Endothelial cell of umbilical vein (primary cell): ENCODE results near the gene PSMB9.

Experiments used
- CTCF ChIP-seq, 2 donors: IDR thresholded peaks; 1 replicate in 1 of 2; 2 replicates in 1 of 2; pipeline ENCODE4 v1.5.1; 2011; ENCODE audit warnings: low read length in 2 of 2, mild to moderate bottlenecking in 2 of 2, moderate library complexity in 2 of 2, control low read depth in 1 of 2, inconsistent platforms in 1 of 2, low read depth in 1 of 2; ENCODE audit not compliant: insufficient read depth in 1 of 2; ENCODE audit errors: extremely low read depth in 1 of 2
- EZH2 ChIP-seq: IDR thresholded peaks from 2 replicates; pipeline ENCODE4 v1.6.1; 2012; ENCODE audit warnings: borderline replicate concordance, low read depth, mild to moderate bottlenecking, moderate library complexity, low read length, inconsistent platforms; ENCODE audit not compliant: severe bottlenecking
- FOS ChIP-seq: IDR thresholded peaks from 2 replicates; pipeline ENCODE4 v1.6.1; 2011; ENCODE audit warnings: mild to moderate bottlenecking, low read length, moderate library complexity, borderline replicate concordance; ENCODE audit not compliant: insufficient read depth
- MAX ChIP-seq: IDR thresholded peaks from 2 replicates; pipeline ENCODE4 v1.6.1; 2011; ENCODE audit not compliant: insufficient read depth, insufficient read length
- MYC ChIP-seq: IDR thresholded peaks from one replicate; pipeline ENCODE4 v1.6.1; 2011; ENCODE audit warnings: mild to moderate bottlenecking, low read depth, low read length
- POLR2A ChIP-seq: IDR thresholded peaks from 2 replicates; pipeline ENCODE4 v1.6.1; 2012; ENCODE audit warnings: low read depth, mild to moderate bottlenecking, control low read depth, low read length
- POLR2AphosphoS5 ChIP-seq: IDR thresholded peaks from 2 replicates; pipeline ENCODE4 v1.6.1; 2012; ENCODE audit warnings: low read depth, mild to moderate bottlenecking, control low read depth, low read length, moderate library complexity; ENCODE audit not compliant: insufficient read depth

GRCh38 chr6:32827025-32827424 is 27.0 kb upstream of the PSMB9 start:
- TF ChIP-seq CTCF (IDR thresholded peaks at IDR 0.05; ENCODE audit: extremely low read depth in 1 of 2, insufficient read depth in 1 of 2, low read depth in 1 of 2, low read length in 2 of 2) (no peak), MAX (no peak), EZH2 (no peak), POLR2A (no peak), POLR2AphosphoS5 (no peak), FOS (no peak), MYC (no peak)
